Sciatic nerve (tissue), 2 donors: Measurements from ENCODE around the gene CACNA1B. TPM values are rescaled to one million over a fixed set of nuclear protein-coding genes. Genes with fewer than 3 reads are reported as not detected.
A peak's percentile ranks its signal among the peaks of the same experiment; 100 is the strongest.

ENCODE experiments used
- ATAC-seq: fragments of 200-7000 bp; cut with Tn5 transposase; one replicate; pipeline ENCODE4 v1.9.1; 2020; ENCODE audit warnings: mild to moderate bottlenecking, moderate library complexity
- DNase-seq: peaks from one replicate; pipeline ENCODE4 v3.0.0-alpha.2; 2020; ENCODE audit warnings: low spot score
- intact Hi-C: fragments of 100-400 bp; cut with DNase I; formaldehyde crosslinking; loops from one replicate; pipeline ENCODE4 v1.14.2; 2022
- total RNA-seq: library from RNA; stranded (reverse); fragmentation: NEBNext Ultra II Directional; extraction: Animal tissue kit (Norgen Biotek cat#: 25700); gene quantifications from one replicate; pipeline ENCODE4 v1.2.1, GENCODE V29; 2021
- donor health status: DM: no; HTN: no; CAD: no.
- donor health status: DM: no; HTN: no; CAD: no.

Gene CACNA1B
- total RNA-seq, 1 donor from 2014 or later: 0.09 TPM

DNA sequence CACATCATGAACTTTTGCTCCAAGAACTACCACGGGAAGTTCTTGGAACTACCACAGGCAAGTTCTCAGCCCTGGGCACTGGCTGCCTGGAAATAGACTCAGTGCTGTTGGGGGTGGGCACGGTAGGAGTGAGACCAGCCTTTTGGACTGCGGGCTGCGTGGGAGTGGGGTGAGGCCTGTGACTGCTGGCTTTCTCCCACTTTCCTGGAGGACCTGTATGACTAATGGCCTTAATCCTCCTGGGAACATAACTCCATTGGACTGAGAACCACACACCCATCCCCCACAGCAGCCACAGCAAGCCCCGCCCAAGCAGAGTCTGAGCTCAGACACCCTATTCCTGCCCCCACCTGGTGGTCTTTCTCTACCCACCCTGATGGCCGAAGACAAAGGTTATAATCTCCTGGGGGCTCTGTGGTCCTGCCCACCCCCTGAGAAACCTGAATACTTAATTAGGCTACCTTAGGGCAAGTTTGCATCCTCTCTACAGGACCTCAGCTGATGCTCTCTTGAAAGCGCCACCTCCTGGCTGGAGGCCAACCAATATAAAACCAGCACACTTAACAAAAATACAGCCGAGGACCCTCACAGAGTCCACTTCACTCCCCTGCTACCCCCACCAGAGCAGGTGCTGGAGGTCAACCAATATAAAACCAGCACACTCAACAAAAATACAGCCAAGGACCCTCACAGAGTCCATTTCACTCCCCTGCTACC lies 112.6 kb downstream of the CACNA1B start:
- peak; percentile 45 for DNase-seq
- ATAC-seq: no peak

DNA sequence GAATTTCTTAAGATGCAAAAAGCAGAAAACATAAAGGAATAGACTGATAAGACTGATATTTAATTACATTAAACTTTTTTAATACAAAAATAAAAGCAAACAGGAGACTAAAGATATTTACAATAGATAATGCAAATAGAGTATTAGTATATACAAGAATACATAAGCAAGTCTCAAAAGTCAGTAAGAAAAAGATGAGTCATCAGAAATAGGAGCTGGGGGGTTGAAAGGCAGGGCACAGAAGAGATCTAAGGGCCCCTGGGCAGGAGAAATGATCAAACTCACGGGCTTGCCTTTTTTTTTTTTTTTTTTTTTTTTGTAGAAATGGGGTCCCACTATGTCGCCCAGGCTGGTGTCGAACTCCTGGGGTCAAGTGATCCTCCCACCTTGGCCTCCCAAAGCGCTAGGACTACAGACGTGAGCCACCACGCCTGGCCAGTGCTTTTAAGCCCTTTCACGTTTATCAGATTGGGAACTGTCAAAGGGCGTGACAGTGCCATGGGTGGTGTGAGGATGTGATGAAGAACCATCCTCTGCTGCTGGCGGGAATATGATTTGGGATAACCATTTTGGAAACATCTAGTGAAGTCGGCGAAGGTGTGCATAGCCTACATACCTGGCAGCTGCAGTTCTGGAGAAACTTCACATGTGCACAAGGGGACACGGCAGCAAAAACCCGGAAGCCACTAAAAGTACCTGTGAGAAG lies 126.1 kb downstream of the CACNA1B start:
- intact Hi-C loops: no loop called here
- ATAC-seq (no peak), DNase-seq (peak; percentile 49)

More for the DNA sequence above, 112.6 kb downstream of the CACNA1B start:
- intact Hi-C loops: no loop called here

DNA sequence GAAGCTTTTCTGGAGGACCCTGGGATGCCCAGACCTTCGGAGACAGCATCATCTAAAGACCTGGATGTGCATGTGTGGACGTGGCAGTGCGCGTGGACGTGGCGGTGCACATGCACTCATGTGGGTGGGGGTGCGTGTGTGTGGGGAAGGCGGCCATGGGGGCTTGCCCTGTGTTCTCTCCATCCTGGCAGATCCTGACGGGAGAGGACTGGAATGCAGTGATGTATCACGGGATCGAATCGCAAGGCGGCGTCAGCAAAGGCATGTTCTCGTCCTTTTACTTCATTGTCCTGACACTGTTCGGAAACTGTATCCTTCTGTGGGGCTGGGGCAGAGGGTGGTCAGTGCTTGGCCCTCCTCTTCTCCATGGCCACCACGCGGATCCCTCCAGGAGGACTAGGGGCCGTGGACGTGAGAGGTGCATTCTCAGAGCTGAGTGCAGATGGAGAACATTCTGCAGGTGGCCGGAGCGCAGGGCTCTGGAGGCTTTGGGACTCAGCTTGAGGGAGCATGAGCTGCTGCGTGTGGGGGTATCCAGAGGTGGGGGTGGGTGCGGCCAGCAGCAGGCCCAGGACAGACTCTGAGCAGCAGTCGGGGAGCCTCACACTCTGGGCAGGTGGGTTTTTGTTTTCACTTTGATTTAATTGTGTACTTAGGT lies 129.1 kb downstream of the CACNA1B start:
- DNase-seq: no peak
- no peak for ATAC-seq
- intact Hi-C loops: no loop called here

DNA sequence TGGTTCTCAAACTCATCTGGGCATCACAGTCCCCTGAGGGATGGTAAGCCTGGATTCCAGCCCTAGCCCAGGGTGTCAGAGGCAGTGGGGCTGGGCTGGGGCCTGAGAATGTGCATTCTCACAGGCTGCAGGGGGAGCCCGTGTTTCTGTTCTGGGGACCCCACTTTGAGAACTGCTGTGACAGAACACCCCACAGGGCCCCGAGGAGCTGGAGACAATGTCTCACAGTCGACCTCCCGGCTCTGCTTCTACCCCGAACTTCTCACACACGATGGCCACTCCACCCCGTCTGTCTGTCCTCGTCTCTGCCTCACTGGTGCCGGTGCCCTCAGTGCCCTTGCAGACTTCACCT lies 130.0 kb downstream of the CACNA1B start:
- intact Hi-C loops: no loop called here
- DNase-seq (no peak), ATAC-seq (no peak)

DNA sequence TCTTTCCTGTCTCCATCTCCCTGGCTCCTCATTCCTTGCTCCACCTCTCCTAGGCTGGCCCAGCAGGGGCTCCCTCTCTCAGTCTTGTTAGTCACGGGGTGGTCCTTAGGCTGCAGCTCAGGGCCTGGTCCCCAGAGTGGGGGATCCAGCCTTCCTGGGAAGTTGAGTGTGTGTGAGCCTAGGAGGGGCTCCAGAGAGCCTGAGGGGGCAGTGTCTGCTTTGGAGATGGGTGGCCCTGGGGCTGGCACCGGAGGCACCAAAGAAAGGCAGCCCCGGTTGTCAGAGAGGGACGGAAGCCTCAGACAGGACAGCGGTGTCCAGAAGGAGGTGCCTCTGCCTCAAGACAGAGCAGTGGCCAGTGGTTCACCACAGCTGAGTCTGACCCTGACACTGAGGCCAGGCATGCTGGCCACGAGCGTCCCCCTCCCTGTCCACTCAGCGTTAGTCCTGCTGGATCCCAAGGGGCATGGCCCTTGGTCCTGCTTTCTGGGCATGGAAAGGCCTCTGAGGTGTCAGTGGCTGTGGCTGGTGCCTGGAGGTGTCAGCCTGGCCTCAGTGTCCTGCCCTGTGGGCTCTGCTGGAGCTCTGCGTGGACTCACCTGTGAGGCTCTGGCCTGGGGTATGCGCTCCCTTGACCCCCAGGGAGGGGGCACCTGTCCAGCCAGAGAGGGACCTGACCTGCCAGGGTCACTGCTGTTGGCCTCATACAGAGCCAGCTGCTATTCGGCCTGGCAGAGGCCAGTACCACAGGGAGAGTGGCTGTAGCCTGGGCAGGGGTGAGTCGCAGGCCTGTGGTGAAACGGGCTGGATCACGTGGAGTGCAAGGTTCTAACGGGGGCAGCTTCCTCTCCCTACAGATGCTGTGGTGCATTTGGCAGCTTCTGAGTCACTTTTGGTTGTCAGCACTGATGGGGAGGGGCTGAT lies 130.6 kb downstream of the CACNA1B start:
- intact Hi-C loops: no loop called here
- no peak for ATAC-seq
- no peak for DNase-seq

DNA sequence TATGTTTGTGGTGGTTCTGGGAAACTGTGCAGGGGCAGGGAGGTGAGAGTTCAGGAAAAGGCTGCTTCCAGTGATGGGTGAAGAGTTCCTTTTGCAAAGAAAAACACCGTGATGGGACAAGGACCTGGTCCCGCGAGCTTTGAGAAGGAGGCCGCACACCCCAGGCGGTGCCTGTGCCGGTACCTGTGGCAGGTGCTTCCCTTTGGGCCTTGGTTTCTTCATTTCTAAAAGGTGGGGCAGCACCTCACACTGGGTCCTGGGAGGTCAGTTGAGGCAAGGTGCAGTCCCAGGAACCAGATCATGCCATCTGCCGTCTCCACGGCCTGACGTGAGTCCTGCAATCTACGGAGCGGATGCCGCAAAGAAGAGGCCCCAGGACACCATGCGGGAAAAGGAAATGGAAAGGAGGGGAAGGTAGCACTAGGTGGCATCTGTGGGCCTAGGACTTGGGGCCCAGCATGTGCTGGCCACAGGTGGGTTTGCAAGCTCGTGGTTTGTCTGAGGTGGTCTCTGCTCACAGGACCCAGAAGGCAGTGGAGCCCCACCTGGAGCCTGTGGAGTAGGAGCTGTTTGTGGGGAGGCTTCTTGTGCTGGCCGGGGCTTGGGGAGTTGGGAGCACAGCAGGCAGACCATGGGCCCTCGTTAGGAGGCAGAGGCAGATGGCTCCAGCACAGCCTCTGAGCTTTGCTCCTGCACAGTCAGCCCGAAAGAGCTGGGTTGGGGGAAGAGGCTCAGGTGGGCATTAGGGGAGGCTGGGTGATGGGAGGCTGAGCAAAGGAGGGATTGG lies 131.6 kb downstream of the CACNA1B start:
- DNase-seq (no peak), ATAC-seq (no peak)
- intact Hi-C loops: no loop called here

DNA sequence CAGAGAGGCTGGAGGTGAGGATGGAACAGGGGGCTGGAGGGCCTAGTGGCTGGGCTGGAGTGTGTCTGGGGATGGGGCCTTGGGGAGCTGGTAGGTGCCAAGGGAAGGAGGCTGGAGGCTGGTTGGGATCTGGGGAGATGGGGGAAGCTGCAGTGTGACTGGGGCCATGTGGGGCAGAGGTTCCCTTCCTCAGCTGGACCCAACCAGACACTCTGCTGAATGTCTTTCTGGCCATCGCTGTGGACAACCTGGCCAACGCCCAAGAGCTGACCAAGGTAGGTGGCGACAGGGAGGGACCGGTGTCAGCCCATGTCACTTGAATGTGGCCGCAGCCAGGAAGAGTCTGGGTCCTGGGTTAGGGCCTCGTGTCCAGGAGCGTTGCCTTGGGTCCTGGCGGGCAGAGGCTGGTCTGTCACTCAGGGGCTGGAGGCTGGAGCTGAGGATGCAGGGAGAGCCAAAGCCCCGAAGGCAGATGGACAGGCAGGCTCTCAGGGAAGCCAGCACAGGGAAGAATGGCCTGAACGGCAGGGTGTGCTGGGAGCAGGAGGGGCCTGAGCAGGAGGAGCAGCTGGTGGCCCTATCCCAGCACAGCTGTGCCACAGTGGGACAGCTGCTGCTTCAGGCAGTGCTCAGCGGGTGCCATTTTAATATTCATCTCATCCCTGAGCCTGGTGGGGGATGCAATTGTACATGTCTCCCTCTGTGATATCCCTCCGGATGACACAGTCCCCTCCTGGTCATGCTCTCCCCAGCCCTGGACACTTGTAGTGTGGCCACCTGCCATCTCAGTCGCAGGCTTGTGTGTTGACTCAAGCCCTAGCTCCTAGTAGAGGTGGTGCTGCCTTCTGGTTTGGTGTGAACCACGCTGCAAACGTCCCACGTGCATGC lies 132.5 kb downstream of the CACNA1B start:
- ATAC-seq (no peak), DNase-seq (no peak)
- intact Hi-C loops: no loop called here

DNA sequence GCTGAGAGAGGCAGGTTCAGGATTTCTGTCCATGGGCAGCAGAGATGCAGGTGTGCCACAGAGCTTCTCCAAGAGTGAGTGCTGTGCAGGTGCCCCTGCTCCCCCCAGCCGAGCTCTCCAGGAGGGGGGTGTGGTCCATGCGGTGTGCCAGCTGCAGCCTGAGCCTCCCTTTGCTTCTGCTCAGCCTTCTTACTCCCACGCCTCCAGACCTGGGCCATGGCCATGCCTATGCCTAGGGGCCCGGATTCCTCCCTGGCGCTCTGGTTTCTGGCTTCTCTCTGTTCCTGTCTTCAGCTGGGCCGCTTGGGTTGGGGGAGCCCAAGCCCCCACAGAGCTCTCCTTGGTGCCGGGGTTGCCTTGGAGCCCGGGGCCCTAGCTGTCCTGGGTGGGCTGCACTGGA lies 133.3 kb downstream of the CACNA1B start:
- intact Hi-C loops: no loop called here
- no peak for DNase-seq
- no peak for ATAC-seq

DNA sequence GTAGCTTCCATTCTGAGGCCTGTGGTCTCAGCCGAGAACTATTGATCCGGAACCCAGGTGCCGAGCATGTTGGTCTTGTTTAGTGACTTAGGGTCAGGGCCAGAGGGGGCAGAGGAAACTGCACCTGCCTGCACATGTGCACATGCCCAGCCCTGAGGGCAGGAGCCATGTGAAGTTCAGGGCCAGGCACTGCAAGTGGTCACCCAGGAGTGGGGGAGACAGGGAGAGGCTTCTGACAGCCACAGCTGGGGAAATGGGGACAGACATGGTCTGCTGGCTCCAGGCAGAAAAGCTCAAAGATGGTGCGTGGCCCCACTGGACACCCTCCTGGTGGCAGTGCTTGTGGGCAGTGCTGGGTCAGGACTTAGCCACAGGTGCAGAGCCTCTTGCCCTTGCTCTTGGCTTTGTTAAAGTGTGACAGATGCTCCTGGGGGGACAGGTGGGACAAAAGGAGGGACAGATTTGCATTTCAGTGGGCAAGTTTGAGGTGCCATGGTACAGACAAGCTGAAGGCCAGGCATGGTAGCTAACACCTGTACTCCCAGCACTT lies 134.4 kb downstream of the CACNA1B start:
- ATAC-seq (no peak), DNase-seq (peak; percentile 47)
- intact Hi-C loops: no loop called here

DNA sequence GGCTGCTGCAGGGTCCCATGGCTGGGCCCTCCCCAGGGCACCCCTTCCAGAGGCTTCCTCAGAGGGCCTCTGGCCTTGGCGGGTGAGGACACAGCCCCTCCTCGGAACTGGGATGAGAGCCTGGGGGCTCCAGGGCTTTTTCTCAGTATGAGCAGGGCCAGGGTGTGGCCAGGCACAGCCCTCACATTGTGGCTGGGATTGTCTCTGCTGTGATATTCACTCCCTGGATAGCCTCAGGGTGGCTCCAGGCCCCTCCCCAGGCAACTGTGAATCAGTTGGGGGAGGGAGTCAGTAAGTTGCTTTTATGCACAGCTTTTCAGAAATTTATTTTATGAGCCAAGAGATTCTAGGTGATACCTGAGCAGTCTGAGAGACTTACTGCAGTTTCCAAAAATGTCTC lies 135.7 kb downstream of the CACNA1B start:
- intact Hi-C loops: no loop called here
- ATAC-seq: no peak
- DNase-seq: no peak

DNA sequence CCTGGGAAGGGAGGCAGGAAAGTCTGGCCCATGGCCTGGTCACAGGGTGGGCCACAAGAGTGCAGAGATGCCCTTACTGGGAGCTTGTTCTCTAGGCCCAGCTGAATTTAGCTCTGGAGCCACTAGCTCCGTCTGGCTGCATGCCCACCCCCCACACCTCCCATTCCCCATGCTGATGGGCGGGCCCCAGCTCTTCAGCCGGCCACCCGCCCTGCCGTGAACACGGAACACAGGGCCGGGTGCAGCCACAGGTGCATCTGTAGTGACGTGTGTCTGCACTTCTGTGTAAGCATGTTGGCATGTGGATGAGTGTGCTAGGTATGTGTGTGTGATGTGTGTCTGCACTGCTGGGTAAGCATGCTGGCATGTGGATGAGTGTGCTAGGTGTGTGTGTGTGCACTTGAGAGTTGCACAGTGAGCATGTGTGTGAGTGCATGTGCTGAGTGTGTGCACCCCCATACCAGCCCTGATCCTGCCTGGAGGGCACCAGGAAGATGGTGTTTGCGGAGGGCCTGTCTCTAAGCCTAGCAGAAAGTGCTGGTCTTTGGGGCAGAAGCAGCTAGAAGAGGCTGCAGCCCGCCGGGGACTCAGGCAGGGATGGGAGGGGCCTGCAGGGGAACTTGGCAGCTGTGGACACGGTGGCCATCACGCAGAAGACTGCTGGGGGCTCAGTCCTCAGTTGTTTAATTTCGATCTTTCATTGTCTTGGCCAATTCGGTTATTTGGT lies 136.4 kb downstream of the CACNA1B start:
- ATAC-seq (peak; percentile 22), DNase-seq (no peak)
- intact Hi-C loops: no loop called here

DNA sequence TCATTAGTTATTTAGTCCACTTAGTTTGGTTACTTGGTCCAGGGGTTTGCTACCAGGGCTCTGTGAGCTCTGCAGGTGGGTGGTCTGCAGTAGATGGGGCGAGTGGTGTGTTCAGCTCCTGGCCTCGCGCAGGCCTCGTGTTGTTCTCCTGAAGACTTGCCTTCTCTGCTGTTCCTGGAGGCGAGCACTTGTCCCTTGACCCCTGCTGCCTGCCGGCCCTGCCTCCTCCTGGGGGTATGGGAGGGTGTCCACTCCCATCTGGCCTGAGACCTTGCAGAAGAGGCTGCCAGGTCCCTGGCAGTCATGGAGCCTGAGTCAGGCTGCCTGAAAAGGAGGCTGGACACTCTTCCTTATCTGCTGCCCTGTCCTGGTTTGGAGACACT lies 137.0 kb downstream of the CACNA1B start:
- ATAC-seq (no peak), DNase-seq (no peak)
- intact Hi-C loops: no loop called here

DNA sequence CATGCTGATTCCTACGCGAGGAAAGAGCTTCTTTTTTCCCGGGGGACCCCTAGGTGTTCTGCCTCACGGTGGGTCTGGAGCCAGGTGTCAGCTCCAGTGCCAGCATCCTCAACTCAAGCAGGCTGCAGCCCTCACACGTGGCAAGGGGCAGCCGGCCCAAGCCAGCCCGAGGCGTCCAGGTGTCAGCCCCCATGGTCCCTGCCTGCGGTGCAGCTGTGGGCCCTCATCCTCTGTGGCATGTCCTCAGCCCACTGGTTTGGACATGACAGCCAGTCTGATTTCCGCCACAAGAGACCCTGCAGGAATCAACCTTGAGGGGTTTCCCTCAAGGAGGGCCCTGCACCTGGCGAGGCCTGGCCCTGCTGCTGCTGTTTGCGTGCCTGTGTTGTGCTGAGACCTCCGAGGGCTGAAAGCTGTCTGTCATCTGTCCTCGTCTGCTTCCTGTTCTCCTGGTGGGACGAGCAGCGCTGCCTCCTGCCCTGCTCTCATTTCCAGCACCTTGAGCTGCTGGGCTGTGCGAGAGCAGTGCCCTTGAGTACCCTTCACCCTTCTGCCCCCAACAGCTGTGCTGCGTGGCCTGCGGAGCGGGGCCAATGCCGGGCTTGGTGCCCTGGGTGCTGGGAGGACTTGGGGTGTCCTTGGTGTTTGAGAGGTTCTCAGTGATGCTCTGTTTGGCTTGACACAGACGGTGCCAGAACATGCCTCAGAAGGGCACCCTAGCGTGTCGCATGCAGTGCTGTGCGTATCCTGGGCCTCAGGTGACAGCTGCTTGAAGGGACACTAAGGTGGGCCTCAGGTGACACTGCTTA lies 137.6 kb downstream of the CACNA1B start:
- DNase-seq (no peak), ATAC-seq (no peak)
- intact Hi-C loops: no loop called here

DNA sequence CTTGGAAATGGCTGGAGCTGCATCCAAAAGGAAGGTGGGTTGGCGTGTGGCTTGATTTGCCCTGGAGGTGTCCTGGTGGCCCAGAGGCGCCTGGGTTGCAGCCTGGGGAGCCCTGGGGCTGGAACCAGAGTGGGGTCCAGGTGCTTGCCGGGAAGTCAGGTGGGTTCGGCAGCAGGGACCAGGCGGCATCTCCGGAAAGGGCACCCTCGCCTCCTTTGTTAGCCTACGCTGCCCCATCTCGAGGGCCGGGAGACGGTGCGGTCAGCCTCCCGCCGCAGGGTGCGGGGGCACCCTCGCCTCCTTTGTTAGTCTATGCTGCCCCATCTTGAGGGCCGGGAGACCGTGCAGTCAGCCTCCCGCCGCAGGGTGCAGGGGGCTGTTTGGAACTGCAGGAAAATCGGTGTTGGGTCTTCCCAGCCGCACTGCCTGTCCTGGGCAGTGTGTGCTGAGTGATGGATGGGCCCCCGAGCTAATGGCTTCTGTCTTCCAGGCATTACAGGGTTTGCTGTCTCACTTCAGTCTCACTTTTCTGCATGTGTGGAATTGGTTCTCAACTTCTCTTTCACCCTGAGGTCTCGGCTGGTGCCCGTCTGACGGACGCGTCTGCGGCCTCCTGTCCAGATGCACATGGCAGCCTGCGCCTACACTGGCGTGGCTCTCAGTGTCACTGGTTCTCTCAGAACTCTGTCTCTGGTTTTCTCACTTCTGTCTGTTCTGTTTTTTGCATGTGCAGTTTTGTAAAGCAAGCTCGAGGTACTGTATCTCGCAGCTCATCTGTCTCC lies 139.0 kb downstream of the CACNA1B start:
- ATAC-seq (no peak), DNase-seq (no peak)
- intact Hi-C loops: no loop called here

DNA sequence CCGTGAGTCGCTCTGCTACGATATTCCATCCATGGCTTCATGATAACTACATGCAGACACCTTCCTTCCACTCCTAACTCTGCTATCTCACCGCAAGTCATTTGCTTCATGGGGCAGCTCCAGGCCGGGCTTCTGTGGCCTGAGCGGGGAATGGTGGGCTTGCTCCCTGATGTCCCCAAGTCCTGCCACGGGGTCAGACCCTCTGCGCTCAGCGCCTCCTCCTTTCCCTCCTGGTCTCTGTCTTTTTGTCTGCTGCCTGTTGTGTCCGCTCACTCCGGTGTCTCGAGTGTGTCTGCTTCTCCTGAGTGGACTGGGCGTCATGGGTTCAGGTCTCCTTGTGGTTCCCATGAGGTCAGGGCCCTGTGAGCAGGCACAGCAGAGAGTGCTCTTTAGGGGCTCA lies 139.6 kb downstream of the CACNA1B start:
- intact Hi-C loops: no loop called here
- DNase-seq: no peak
- ATAC-seq: no peak
